Lung microvascular endothelial cell (primary cell): Measurements from ENCODE around the gene KHDC4. TPM values are rescaled to one million over a fixed set of nuclear protein-coding genes. Genes with fewer than 3 reads are reported as not detected.
"Not testable (repeated sequence)": the region's sequence is repeated elsewhere in the genome, so short reads cannot be mapped to it uniquely, and the experiment has no call there.

Experiments
- DNase-seq, 2 donors: peaks; one replicate each; pipeline versions ENCODE4 v3.0.0 to v3.0.0-alpha.2; 2010; ENCODE audit warnings: low read depth in 2 of 2
- total RNA-seq: library from RNA; depleted of rRNA; stranded (reverse); fragments of >200 nt; gene quantifications from 2 replicates; pipeline ENCODE4 v1.2.1, GENCODE V29; 2014

Gene KHDC4
- total RNA-seq, 1 donor from 2014 or later, result 13.5 TPM

GRCh38 chr1:155940993-155941844, 7.0 kb upstream of the KHDC4 start, which contains the start of gene RXFP4:
Gene RXFP4, plus strand, starts transcription at chr1:155941638. Its CDS starts 72 bp downstream, at chr1:155941710.
- DNase-seq, result no peak

- DNase-seq, result peak; percentile 61 to 82
Observed at GRCh38 chr1:155940482-155940992, 6.3 kb upstream of the KHDC4 start.

GRCh38 chr1:155938220-155938627, 4.0 kb upstream of the KHDC4 start:
- DNase-seq, result peak; percentile 78 to 81

GRCh38 chr1:155934936-155935590, 850 bp upstream of the KHDC4 start:
- DNase-seq, result peak in 1 of 2 donors; percentile 16

GRCh38 chr1:155933591-155934096, 569 bp downstream of the KHDC4 start:
- peak; percentile 24 to 30 for DNase-seq

- peak in 1 of 2 donors; percentile 58 for DNase-seq
Observed at GRCh38 chr1:155932487-155932886, 1.7 kb downstream of the KHDC4 start.

- DNase-seq, result no peak
Observed at GRCh38 chr1:155932081-155932480, 2.1 kb downstream of the KHDC4 start.

GRCh38 chr1:155931332-155932038, 2.7 kb downstream of the KHDC4 start:
- DNase-seq, result no peak

GRCh38 chr1:155930725-155931124, 3.5 kb downstream of the KHDC4 start:
- DNase-seq, result not testable (repeated sequence)

- DNase-seq, result peak in 1 of 2 donors; percentile 18
Observed at GRCh38 chr1:155929057-155929456, 5.2 kb downstream of the KHDC4 start.

GRCh38 chr1:155925506-155925905, 8.7 kb downstream of the KHDC4 start:
- no peak for DNase-seq

GRCh38 chr1:155920717-155921116, 13.5 kb downstream of the KHDC4 start:
- no peak for DNase-seq

GRCh38 chr1:155919801-155920200, 14.4 kb downstream of the KHDC4 start:
- DNase-seq, result no peak

- DNase-seq, result no peak
Observed at GRCh38 chr1:155918660-155919059, 15.6 kb downstream of the KHDC4 start.

GRCh38 chr1:155913969-155914757, 20.1 kb downstream of the KHDC4 start:
- DNase-seq, result no peak

GRCh38 chr1:155912056-155912536, 22.1 kb downstream of the KHDC4 start:
- DNase-seq, result no peak

- DNase-seq, result peak; percentile 76 to 80
Observed at GRCh38 chr1:155911156-155912055, 22.8 kb downstream of the KHDC4 start, which contains the start of gene RIT1. Gene RIT1, minus strand, starts transcription at chr1:155911349. Its CDS starts 588 bp downstream, at chr1:155910761.

GRCh38 chr1:155910621-155911121, 23.5 kb downstream of the KHDC4 start:
- DNase-seq, result peak; percentile 59 to 77

- peak in 1 of 2 donors; percentile 78 for DNase-seq
Observed at GRCh38 chr1:155909894-155910293, 24.3 kb downstream of the KHDC4 start.
